Measurements from ENCODE around the gene DDRGK1. TPM values are rescaled to one million over a fixed set of nuclear protein-coding genes. Genes with fewer than 3 reads are reported as not detected.

Gene DDRGK1
- total RNA-seq, 1 experiment from 2014 or later: 22.0 TPM

GRCh38 chr20:3245156-3245555 lies 40.7 kb upstream of the DDRGK1 start:
- H3K4me2 ChIP-seq (ENCODE audit: low read depth, low read length, poor library complexity, severe bottlenecking): no peak overlapping the region
- no peaks in the 10 kb centered on the region for H4K20me1 ChIP-seq (ENCODE audit: insufficient read depth, low read depth, low read length)
- no peaks in the 10 kb centered on the region for H3K27me3 ChIP-seq (ENCODE audit: low read length)
- peaks cover 8% of the 10 kb centered on the region for H3K4me1 ChIP-seq (ENCODE audit: low read length)
- no peaks in the 10 kb centered on the region for H3K9me3 ChIP-seq (ENCODE audit: low read length)
- H3K79me2 ChIP-seq (ENCODE audit: low read length): no peaks in the 10 kb centered on the region
- H2AFZ ChIP-seq (ENCODE audit: low read length): no peak overlapping the region
- H3K27ac ChIP-seq (ENCODE audit: low read length): no peak overlapping the region
- no peaks in the 10 kb centered on the region for H3K36me3 ChIP-seq (ENCODE audit: insufficient read depth, low read length)
- DNase-seq: no peak
- H3K9ac ChIP-seq (ENCODE audit: low read length): no peak overlapping the region
- H3K9me2 ChIP-seq (replicated peaks; ENCODE audit: insufficient read depth, low read length): no peaks in the 10 kb centered on the region
- H3K4me3 ChIP-seq (ENCODE audit: low read length): no peak overlapping the region

GRCh38 chr20:3244613-3245012 lies 40.1 kb upstream of the DDRGK1 start:
- Histone ChIP-seq H3K9me2 (replicated peaks; ENCODE audit: insufficient read depth, low read length) (no peaks in the 10 kb centered on the region), H3K4me3 (ENCODE audit: low read length) (no peak overlapping the region), H3K4me2 (ENCODE audit: low read depth, low read length, poor library complexity, severe bottlenecking) (no peak overlapping the region), H4K20me1 (ENCODE audit: insufficient read depth, low read depth, low read length) (no peaks in the 10 kb centered on the region), H3K9me3 (ENCODE audit: low read length) (no peaks in the 10 kb centered on the region), H3K27me3 (ENCODE audit: low read length) (no peaks in the 10 kb centered on the region), H3K36me3 (ENCODE audit: insufficient read depth, low read length) (no peaks in the 10 kb centered on the region), H2AFZ (ENCODE audit: low read length) (no peak overlapping the region), H3K79me2 (ENCODE audit: low read length) (no peaks in the 10 kb centered on the region), H3K4me1 (ENCODE audit: low read length) (peaks cover 8% of the 10 kb centered on the region), H3K27ac (ENCODE audit: low read length) (no peak overlapping the region), H3K9ac (ENCODE audit: low read length) (no peak overlapping the region)
- no peak for DNase-seq

GRCh38 chr20:3243718-3244358 lies 39.4 kb upstream of the DDRGK1 start:
- Histone ChIP-seq H3K36me3 (ENCODE audit: insufficient read depth, low read length) (no peaks in the 10 kb centered on the region), H3K27me3 (ENCODE audit: low read length) (no peaks in the 10 kb centered on the region), H4K20me1 (ENCODE audit: insufficient read depth, low read depth, low read length) (no peaks in the 10 kb centered on the region), H3K27ac (ENCODE audit: low read length) (no peak overlapping the region), H3K4me1 (ENCODE audit: low read length) (peaks cover 11% of the 10 kb centered on the region), H3K9me2 (replicated peaks; ENCODE audit: insufficient read depth, low read length) (no peaks in the 10 kb centered on the region), H3K9ac (ENCODE audit: low read length) (no peak overlapping the region), H2AFZ (ENCODE audit: low read length) (no peak overlapping the region), H3K9me3 (ENCODE audit: low read length) (no peaks in the 10 kb centered on the region), H3K4me2 (ENCODE audit: low read depth, low read length, poor library complexity, severe bottlenecking) (no peak overlapping the region), H3K4me3 (ENCODE audit: low read length) (no peak overlapping the region), H3K79me2 (ENCODE audit: low read length) (no peaks in the 10 kb centered on the region)
- no peak for DNase-seq

- H3K9me3 ChIP-seq (ENCODE audit: low read length): no peaks in the 10 kb centered on the region
- DNase-seq: no peak
- H3K9ac ChIP-seq (ENCODE audit: low read length): no peak overlapping the region
- no peaks in the 10 kb centered on the region for H3K36me3 ChIP-seq (ENCODE audit: insufficient read depth, low read length)
- no peak overlapping the region for H3K4me3 ChIP-seq (ENCODE audit: low read length)
- H4K20me1 ChIP-seq (ENCODE audit: insufficient read depth, low read depth, low read length): no peaks in the 10 kb centered on the region
- H3K79me2 ChIP-seq (ENCODE audit: low read length): no peaks in the 10 kb centered on the region
- no peak overlapping the region for H3K27ac ChIP-seq (ENCODE audit: low read length)
- H3K9me2 ChIP-seq (replicated peaks; ENCODE audit: insufficient read depth, low read length): no peaks in the 10 kb centered on the region
- peaks cover 14% of the 10 kb centered on the region for H3K4me1 ChIP-seq (ENCODE audit: low read length)
- no peak overlapping the region for H2AFZ ChIP-seq (ENCODE audit: low read length)
- H3K27me3 ChIP-seq (ENCODE audit: low read length): no peaks in the 10 kb centered on the region
- H3K4me2 ChIP-seq (ENCODE audit: low read depth, low read length, poor library complexity, severe bottlenecking): no peak overlapping the region
Observed at GRCh38 chr20:3242172-3242692, 37.8 kb upstream of the DDRGK1 start.

GRCh38 chr20:3240776-3241363 lies 36.4 kb upstream of the DDRGK1 start:
- no peaks in the 10 kb centered on the region for H3K27me3 ChIP-seq (ENCODE audit: low read length)
- no peak overlapping the region for H3K9ac ChIP-seq (ENCODE audit: low read length)

GRCh38 chr20:3239867-3240775 lies 35.6 kb upstream of the DDRGK1 start:
- peak overlapping the region; percentile 85 for H3K4me2 ChIP-seq (ENCODE audit: low read depth, low read length, poor library complexity, severe bottlenecking)
- no peaks in the 10 kb centered on the region for H3K9me2 ChIP-seq (replicated peaks; ENCODE audit: insufficient read depth, low read length)
- no peaks in the 10 kb centered on the region for H3K9me3 ChIP-seq (ENCODE audit: low read length)
- no peaks in the 10 kb centered on the region for H4K20me1 ChIP-seq (ENCODE audit: insufficient read depth, low read depth, low read length)
- H3K9ac ChIP-seq (ENCODE audit: low read length): no peak overlapping the region
- H3K27me3 ChIP-seq (ENCODE audit: low read length): no peaks in the 10 kb centered on the region
- H2AFZ ChIP-seq (ENCODE audit: low read length): no peak overlapping the region
- no peaks in the 10 kb centered on the region for H3K79me2 ChIP-seq (ENCODE audit: low read length)
- no peak overlapping the region for H3K27ac ChIP-seq (ENCODE audit: low read length)
- H3K4me3 ChIP-seq (ENCODE audit: low read length): no peak overlapping the region
- H3K4me1 ChIP-seq (ENCODE audit: low read length): peaks cover 14% of the 10 kb centered on the region
- no peak for DNase-seq
- H3K36me3 ChIP-seq (ENCODE audit: insufficient read depth, low read length): no peaks in the 10 kb centered on the region

More at GRCh38 chr20:3240776-3241363, 36.4 kb upstream of the DDRGK1 start:
- H3K4me1 ChIP-seq (ENCODE audit: low read length): peaks cover 14% of the 10 kb centered on the region
- H3K4me3 ChIP-seq (ENCODE audit: low read length): no peak overlapping the region
- no peaks in the 10 kb centered on the region for H3K9me2 ChIP-seq (replicated peaks; ENCODE audit: insufficient read depth, low read length)
- H2AFZ ChIP-seq (ENCODE audit: low read length): no peak overlapping the region
- DNase-seq: no peak
- no peak overlapping the region for H3K4me2 ChIP-seq (ENCODE audit: low read depth, low read length, poor library complexity, severe bottlenecking)
- no peaks in the 10 kb centered on the region for H3K9me3 ChIP-seq (ENCODE audit: low read length)
- no peaks in the 10 kb centered on the region for H4K20me1 ChIP-seq (ENCODE audit: insufficient read depth, low read depth, low read length)
- no peaks in the 10 kb centered on the region for H3K36me3 ChIP-seq (ENCODE audit: insufficient read depth, low read length)
- no peaks in the 10 kb centered on the region for H3K79me2 ChIP-seq (ENCODE audit: low read length)
- H3K27ac ChIP-seq (ENCODE audit: low read length): no peak overlapping the region

GRCh38 chr20:3239026-3239866 lies 34.8 kb upstream of the DDRGK1 start, which contains the start of gene SLC4A11:
TSS of gene SLC4A11 (minus strand) at chr20:3239190. CDS start at chr20:3239137, 53 bp downstream.
- H3K9ac ChIP-seq (ENCODE audit: low read length): peak within 1 kb of the TSS; percentile 64
- no peaks in the 10 kb centered on the region for H3K9me2 ChIP-seq (replicated peaks; ENCODE audit: insufficient read depth, low read length)
- peaks cover 14% of the 10 kb centered on the region for H3K4me1 ChIP-seq (ENCODE audit: low read length)
- H3K27ac ChIP-seq (ENCODE audit: low read length): no peak within 1 kb of the TSS
- peak; percentile 76 for DNase-seq
- H3K4me2 ChIP-seq (ENCODE audit: low read depth, low read length, poor library complexity, severe bottlenecking): peak within 1 kb of the TSS; percentile 85
- peak within 1 kb of the TSS; percentile 93 for H2AFZ ChIP-seq (ENCODE audit: low read length)
- H3K36me3 ChIP-seq (ENCODE audit: insufficient read depth, low read length): no peaks in the 10 kb centered on the region
- H3K9me3 ChIP-seq (ENCODE audit: low read length): no peaks in the 10 kb centered on the region
- peak within 1 kb of the TSS; percentile 72 for H3K4me3 ChIP-seq (ENCODE audit: low read length)
- H3K27me3 ChIP-seq (ENCODE audit: low read length): no peaks in the 10 kb centered on the region
- H3K79me2 ChIP-seq (ENCODE audit: low read length): no peaks in the 10 kb centered on the region
- H4K20me1 ChIP-seq (ENCODE audit: insufficient read depth, low read depth, low read length): no peaks in the 10 kb centered on the region
